ENCODE results near the gene IGFBP5. TPM values are rescaled to one million over a fixed set of nuclear protein-coding genes. Genes with fewer than 3 reads are reported as not detected.

IGFBP5 gene
- total and polyA plus RNA-seq, 10 of the 15 experiments (the other 5 are each of a cell fraction or from before 2014, with no cell fraction given): 2.8 TPM; not detected in 9

DNA sequence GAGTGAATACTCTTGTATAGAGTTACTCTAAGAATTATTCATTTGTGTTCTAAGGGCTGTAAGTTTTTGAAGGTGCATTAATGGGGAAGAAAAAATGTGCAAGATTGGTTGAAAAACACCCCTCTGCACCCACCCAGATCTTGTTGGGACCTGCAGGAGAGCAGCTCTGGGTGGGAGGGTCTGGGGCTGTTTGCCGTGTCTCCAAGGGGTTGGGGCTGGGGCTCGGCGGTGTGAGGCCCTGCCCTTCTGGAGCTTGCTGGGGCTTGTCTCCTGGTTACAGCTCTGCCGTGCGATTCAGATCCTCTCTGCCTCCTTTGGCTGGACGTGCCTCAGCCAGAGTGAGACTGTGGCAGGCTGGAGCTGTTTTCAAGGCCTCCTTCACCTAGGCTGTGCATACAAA, 36.1 kb downstream of the IGFBP5 start:
- SMC1A ChIA-PET (ENCODE audit: uncharacterized antibody, unreplicated experiment): interaction anchor here (0.6 to 12.7 kb wide), 2 partner anchors 32 to 139 kb away, joined by 3 to 226 read pairs; no protein-coding TSS in a partner anchor
- Histone ChIP-seq H2AFZ (ENCODE audit: control insufficient read depth, low read depth, low read length) (no peak overlapping the region), H3K79me2 (ENCODE audit: control insufficient read depth, insufficient read depth, low read length) (no peaks in the 10 kb centered on the region), H4K20me1 (ENCODE audit: control insufficient read depth, insufficient read depth) (no peaks in the 10 kb centered on the region), H3K4me3 (no peak overlapping the region), H3K27me3 (replicated peaks in 1 of 2; ENCODE audit: control insufficient read depth in 2 of 2, insufficient read depth in 2 of 2, low read length in 1 of 2) (no peaks in the 10 kb centered on the region), H3K9me3 (replicated peaks; ENCODE audit: control insufficient read depth, insufficient read depth, low read length) (no peaks in the 10 kb centered on the region), H3K27ac (ENCODE audit: control insufficient read depth, insufficient read depth) (no peak overlapping the region), H3K4me1 (ENCODE audit: control insufficient read depth, insufficient read depth, low read length) (no peaks in the 10 kb centered on the region), H3K4me2 (ENCODE audit: control insufficient read depth, insufficient read depth) (no peak overlapping the region), H3K36me3 (ENCODE audit: control insufficient read depth in 2 of 2, insufficient read depth in 2 of 2, low read length in 1 of 2) (no peaks in the 10 kb centered on the region), H3K9ac (ENCODE audit: control insufficient read depth, insufficient read depth, low read length) (no peak overlapping the region)
- TF ChIP-seq, protein P1, sequence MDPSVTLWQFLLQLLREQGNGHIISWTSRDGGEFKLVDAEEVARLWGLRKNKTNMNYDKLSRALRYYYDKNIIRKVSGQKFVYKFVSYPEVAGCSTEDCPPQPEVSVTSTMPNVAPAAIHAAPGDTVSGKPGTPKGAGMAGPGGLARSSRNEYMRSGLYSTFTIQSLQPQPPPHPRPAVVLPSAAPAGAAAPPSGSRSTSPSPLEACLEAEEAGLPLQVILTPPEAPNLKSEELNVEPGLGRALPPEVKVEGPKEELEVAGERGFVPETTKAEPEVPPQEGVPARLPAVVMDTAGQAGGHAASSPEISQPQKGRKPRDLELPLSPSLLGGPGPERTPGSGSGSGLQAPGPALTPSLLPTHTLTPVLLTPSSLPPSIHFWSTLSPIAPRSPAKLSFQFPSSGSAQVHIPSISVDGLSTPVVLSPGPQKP (IDR thresholded peaks at IDR 0.05; ENCODE audit: low read depth, low read length): no peak
- TF ChIP-seq WRNIP1 (IDR thresholded peaks at IDR 0.05; ENCODE audit: borderline replicate concordance, low read depth, low read length) (no peak), ZNF384 (IDR thresholded peaks at IDR 0.05; ENCODE audit: borderline replicate concordance, low read depth, low read length) (no peak), SRF (IDR thresholded peaks at IDR 0.05; ENCODE audit: low read depth in 2 of 2, low read length in 2 of 2) (no peak), CEBPB (IDR thresholded peaks at IDR 0.05; ENCODE audit: borderline replicate concordance in 1 of 2, low read depth in 2 of 2, low read length in 2 of 2) (no peak), GATAD2B (conservative IDR thresholded peaks at IDR 0.05; ENCODE audit: low read depth) (no peak), SUPT20H (IDR thresholded peaks at IDR 0.05; ENCODE audit: borderline replicate concordance, control insufficient read depth, low read depth, low read length) (no peak), SKIL (IDR thresholded peaks at IDR 0.05; ENCODE audit: low read depth, poor library complexity, severe bottlenecking) (no peak), SREBF2 (IDR thresholded peaks at IDR 0.05; ENCODE audit: low read length) (no peak), RCOR1 (conservative IDR thresholded peaks at IDR 0.05; ENCODE audit: low read depth, low read length) (no peak), CHD4 (IDR thresholded peaks at IDR 0.05) (no peak), SPI1 (IDR thresholded peaks at IDR 0.05; ENCODE audit: borderline replicate concordance, insufficient read depth, low read depth, low read length) (no peak), DPF2 (IDR thresholded peaks at IDR 0.05) (no peak), FOXK2 (IDR thresholded peaks at IDR 0.05) (no peak), IKZF2 (IDR thresholded peaks at IDR 0.05) (no peak), POLR2AphosphoS2 (IDR thresholded peaks at IDR 0.05; ENCODE audit: low read depth, low read length) (no peak)
- TF ChIP-seq, protein P2, sequence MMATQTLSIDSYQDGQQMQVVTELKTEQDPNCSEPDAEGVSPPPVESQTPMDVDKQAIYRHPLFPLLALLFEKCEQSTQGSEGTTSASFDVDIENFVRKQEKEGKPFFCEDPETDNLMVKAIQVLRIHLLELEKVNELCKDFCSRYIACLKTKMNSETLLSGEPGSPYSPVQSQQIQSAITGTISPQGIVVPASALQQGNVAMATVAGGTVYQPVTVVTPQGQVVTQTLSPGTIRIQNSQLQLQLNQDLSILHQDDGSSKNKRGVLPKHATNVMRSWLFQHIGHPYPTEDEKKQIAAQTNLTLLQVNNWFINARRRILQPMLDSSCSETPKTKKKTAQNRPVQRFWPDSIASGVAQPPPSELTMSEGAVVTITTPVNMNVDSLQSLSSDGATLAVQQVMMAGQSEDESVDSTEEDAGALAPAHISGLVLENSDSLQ (IDR thresholded peaks at IDR 0.05): no peak
- TF ChIP-seq, protein P3, sequence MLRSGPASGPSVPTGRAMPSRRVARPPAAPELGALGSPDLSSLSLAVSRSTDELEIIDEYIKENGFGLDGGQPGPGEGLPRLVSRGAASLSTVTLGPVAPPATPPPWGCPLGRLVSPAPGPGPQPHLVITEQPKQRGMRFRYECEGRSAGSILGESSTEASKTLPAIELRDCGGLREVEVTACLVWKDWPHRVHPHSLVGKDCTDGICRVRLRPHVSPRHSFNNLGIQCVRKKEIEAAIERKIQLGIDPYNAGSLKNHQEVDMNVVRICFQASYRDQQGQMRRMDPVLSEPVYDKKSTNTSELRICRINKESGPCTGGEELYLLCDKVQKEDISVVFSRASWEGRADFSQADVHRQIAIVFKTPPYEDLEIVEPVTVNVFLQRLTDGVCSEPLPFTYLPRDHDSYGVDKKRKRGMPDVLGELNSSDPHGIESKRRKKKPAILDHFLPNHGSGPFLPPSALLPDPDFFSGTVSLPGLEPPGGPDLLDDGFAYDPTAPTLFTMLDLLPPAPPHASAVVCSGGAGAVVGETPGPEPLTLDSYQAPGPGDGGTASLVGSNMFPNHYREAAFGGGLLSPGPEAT (IDR thresholded peaks at IDR 0.05; ENCODE audit: low read depth): no peak
- POLR2A ChIA-PET: no interaction called here
- no peak for DNase-seq (ENCODE audit: low read depth, low spot score)
- WGBS (ENCODE audit: insufficient coverage, insufficient replicate concordance, low lambda C conversion rate, missing lambda C conversion rate): 10% methylated on average over 6 of the region's 6 CpGs
- RAD21 ChIA-PET (ENCODE audit: unreplicated experiment): interaction anchor here (12.2 kb wide), 1 partner anchor 138 kb away, joined by 239 read pairs; no protein-coding TSS in a partner anchor
- in situ Hi-C loops (cut with MboI): no loop called here
- BruUV-seq (replicated peaks): no TSS peak
- FAIRE-seq: no peak
- intact Hi-C loops (cut with micrococcal nuclease; ENCODE audit: unreplicated experiment): no loop called here
- ATAC-seq: no peak
- CTCF ChIA-PET: interaction anchor here (1.4 to 14.2 kb wide), 2 partner anchors 105 to 137 kb away, joined by 3 to 475 read pairs; no protein-coding TSS in a partner anchor

Data from GM12878 (cell line).